Erythroblast (primary cell): ENCODE data around the gene ULK4.

Experiments
- DNase-seq, 2 experiments: peaks; one replicate each; lab custom pipeline; 2025; lab: John Stamatoyannopoulos, UW
- GATA1 ChIP-seq: IDR thresholded peaks from 2 replicates; pipeline ENCODE4 v1.6.1; 2011; ENCODE audit warnings: low read depth, mild to moderate bottlenecking, control low read depth, low read length, moderate library complexity
- POLR2A ChIP-seq: IDR thresholded peaks from 2 replicates; pipeline ENCODE4 v1.6.1; 2011; ENCODE audit warnings: mild to moderate bottlenecking, low read length

ULK4 gene

DNA sequence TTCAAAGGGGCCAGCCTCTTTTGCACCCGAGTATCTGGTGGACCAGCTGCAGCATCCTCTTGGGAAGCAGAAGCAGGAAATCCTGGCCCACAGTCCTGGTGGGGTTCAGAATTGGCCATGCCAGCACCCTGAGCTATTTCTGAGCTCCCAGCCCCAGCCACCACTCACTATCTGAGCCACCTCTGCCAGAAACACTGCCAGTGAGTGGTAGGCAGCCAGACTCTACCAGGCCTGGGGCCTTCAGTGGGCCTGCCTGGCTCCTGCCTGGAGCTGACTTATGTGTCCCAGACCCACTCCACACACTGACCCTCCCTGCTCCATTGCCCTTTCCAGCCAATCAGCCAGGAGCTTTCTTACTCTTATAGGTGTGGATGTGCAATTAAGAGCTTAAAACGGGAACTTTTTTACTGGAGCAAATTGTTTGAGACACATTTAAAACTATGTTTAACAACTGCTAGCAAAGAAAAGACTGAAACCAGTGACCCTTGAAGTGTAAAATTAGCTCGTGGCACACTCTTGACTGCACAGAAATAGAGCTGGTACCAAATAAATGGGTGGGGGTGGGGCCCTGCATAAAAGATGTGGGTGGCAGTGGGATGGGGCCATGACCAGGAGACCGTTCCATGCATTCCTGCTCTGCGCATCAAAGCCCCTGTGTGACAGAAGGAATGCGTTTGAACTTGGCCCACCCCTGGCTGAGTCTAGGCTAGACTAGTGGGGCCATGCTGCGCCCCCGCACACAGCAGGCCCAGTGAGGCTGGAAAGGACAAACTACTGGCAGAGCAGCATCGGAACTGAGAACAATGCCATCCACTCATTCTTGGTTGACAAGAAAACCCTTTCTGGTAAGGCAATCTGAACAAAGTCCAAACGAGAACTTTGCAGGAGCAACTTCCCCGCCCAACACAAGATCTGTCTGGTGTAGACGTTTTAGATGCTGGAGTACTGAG is 714.6 kb downstream of the ULK4 start:
- TF ChIP-seq GATA1: no peak
- TF ChIP-seq POLR2A: no peak

DNA sequence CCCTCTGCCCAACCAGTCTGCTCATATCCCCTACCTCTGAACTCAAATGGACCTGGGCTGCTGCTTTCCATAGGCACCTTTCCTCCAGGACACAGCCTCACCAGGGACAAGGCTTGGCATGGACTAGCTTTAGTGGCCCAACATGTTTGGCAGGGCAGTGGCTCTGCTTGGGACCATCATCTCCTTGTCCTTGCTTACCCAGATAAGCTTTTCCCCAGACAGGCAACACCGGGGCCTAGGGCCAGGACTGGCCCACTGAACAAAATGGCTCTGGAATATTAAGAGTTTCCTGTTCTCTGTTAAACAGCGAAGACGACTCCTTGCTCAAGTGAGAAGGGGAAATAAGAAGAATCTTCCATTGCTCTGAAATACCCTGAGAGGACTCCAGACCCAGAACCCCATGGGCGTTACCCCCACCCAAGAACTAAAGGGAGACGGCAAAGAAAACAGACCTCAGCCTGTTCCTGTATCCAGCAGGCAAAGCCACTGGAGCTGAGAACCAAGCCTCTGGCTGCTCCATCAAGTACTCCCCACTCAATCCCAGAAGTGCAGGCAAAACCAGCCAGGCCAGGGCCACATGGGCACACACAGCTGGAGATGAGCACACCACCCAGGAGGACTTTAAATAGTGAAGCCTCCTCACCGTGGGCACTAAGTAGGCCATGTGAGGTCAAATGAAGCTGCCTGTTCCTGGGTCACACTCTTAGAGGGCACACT is 717.1 kb downstream of the ULK4 start:
- TF ChIP-seq GATA1 (no peak), POLR2A (no peak)
- DNase-seq: no peak

More for the DNA sequence above, 714.6 kb downstream of the ULK4 start:
- no peak for DNase-seq

DNA sequence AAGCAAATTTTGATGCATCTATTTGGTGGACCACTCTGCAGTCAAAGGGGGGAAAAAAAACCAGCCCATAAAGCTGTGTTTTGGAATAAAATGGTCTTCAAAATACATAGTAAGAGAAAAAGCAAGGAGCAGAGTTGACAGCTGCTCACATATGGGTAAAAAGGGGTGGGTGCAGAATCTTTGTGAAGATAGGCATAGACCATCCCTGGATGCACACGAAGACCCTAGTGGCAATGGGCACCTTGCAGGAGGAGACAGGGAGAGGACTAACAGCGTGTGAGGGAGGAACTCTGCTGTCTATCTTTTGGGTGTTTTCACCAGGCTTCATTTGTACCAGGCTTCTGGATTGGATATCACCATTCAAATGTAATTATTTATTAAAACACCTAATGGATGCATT is 718.7 kb downstream of the ULK4 start:
- DNase-seq: no peak
- TF ChIP-seq GATA1: no peak
- no peak for TF ChIP-seq POLR2A

DNA sequence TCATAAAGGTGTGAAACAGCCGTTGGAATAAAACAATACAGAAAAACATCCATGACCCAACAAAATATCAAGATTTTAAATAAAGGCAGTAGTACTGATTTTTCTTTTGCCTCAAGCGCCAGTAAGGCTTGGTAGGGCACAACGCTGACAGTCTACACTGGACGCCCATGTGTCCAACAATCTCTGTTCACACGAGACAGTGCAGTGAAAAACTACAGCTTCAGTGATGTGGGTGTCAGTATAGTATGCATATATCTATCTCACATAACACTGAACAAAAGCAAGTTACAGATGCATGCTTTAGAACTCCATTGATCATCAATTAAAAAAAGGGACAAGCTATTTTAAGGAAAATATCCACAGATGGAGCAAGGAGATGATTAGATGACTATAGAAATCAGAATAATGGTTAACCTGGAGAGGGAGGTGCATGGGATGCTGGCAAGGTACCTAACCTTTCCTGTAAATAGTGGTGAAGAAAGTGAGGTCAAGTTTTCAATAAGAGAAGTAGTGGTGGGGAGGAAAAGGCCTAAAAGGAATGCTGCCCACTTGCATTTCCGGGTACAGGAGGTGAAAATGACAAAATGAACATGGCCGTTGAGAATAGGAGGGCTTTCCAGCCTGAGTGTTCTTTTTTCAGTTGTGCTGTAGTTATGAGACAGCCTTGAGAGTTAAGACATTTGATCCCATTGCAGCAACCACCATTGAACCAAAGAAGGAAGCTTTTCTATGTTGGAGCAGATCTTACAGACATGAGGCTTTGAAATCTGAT is 719.9 kb downstream of the ULK4 start:
- DNase-seq: no peak
- TF ChIP-seq GATA1 (no peak), POLR2A (no peak)

DNA sequence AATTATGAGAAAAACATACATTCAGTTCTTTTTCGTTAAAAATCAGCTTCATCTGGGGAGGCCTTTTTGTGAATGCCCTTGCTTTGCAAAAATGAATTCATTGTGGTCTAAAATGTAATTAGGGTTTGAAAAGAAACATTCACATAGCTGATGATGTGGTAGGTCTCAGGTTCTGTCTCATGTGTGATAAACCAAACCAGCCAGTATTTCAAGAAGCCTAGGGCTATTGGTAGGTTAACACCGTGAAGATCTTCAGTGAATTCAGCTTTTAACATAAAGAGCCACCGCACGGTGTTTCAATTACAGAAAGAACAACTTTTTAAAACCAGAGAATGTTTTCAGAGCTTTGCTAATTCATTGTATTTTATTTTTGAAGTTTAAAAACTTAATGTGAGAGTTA is 720.7 kb downstream of the ULK4 start:
- TF ChIP-seq GATA1 (no peak), POLR2A (no peak)
- DNase-seq: no peak

DNA sequence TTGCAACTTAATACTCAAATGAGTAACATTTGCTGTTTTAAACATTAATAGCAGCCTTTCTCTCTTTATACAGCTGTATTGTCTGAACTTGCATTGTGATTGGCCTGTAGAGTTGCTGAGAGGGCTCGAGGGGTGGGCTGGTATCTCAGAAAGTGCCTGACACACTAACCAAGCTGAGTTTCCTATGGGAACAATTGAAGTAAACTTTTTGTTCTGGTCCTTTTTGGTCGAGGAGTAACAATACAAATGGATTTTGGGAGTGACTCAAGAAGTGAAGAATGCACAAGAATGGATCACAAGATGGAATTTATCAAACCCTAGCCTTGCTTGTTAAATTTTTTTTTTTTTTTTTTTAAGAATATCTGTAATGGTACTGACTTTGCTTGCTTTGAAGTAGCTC is 722.3 kb downstream of the ULK4 start:
- no peak for DNase-seq
- TF ChIP-seq POLR2A (no peak), GATA1 (no peak)

DNA sequence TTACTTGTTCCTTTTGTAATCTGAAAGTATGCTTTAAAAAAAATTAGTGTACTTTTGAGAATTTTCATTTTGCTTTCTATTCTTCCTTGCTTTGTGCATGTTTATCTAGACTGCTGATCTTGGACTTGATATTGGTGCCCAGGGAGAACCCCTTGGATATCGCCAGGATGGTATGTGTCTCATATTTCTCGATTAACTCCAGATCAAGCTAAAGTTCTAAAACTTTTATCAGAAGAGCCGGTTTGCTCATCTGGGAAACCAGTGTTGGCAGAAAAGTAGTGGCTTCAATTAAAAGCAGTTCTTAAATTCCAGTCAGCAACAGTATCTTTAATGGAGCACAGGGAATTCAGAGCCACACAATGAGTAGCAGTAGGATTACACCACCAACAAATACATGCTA is 724.0 kb downstream of the ULK4 start:
- TF ChIP-seq POLR2A (no peak), GATA1 (no peak)
- DNase-seq: no peak

DNA sequence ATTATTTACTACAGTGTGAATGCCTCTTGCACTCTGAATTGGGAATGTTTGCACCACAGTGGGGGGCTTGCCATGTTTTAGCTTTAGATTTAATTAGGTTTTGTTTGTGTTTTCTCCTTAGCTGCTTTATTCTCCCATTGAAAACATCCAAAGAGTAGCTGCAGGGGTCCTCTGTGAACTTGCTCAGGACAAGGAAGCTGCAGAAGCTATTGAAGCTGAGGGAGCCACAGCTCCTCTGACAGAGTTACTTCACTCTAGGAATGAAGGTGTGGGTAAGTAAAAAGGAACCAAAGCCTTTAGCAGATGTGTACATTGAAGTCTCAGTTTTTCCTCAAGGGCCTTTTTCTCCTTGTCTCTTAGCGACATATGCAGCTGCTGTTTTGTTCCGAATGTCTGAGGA is 725.7 kb downstream of the ULK4 start:
- TF ChIP-seq GATA1 (no peak), POLR2A (no peak)
- DNase-seq: no peak

DNA sequence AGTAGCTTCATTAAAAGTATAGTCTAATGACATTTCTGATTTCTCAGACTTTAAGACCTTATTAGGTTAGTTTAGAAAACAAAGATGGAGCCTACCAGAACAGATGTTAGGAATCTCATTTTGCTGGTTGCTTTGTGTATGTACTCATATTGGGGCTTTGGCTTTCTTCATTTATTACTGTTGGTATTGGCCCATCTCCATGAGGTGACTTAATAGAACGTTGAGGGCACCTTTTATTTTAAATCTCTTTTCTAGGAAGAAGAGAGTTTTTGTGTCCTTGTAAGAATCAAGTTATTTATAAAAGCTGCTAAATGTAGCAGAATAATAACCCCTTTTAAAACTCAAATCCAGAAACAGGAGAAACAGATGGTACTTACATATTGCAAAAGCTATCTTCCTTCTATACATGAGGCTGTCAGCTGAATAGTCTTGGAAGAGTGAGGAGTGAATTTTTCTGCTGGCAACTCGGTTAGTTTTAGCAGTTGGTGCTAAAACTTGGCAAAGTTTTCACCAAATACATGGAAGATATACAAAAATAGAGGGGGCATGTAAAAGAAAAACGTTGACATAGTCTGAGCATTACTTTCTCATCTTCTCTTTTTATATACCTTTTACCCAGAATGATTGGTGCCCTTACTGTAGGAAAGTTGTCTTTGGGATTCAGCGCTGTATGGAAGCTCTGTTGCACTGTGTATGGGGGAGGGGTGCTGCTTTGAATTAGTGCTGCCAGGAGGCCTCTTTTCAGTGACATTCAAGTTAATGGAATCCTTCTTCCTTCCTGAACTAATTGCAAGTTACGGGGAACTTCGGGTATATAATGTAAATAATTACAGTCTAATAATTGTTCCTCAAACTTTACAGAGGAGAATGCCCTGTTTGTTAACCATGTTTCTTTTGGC is 726.8 kb downstream of the ULK4 start:
- DNase-seq: no peak
- TF ChIP-seq GATA1 (no peak), POLR2A (no peak)

DNA sequence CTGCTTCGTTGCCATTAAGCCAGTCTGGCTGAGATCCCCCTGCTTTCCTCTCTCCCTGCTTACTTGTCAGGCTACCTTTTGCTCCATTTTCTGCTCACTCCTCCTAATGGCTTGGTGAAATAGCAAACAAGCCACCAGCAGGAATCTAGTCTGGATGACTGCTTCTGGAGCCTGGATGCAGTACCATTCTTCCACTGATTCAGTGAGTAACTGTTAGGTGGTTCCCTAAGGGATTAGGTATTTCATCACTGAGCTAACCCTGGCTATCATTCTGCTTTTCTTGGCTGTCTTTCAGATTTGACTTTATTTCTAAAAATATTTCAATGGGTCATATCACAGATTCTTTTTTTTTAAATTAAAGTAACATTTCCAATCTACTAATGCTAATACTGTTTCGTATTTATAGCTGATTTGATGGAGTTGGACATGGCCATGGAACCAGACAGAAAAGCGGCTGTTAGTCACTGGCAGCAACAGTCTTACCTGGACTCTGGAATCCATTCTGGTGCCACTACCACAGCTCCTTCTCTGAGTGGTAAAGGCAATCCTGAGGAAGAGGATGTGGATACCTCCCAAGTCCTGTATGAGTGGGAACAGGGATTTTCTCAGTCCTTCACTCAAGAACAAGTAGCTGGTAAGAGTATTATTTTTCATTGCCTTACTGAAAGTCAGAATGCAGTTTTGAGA is 737.6 kb downstream of the ULK4 start:
- DNase-seq: no peak
- TF ChIP-seq GATA1 (no peak), POLR2A (no peak)

DNA sequence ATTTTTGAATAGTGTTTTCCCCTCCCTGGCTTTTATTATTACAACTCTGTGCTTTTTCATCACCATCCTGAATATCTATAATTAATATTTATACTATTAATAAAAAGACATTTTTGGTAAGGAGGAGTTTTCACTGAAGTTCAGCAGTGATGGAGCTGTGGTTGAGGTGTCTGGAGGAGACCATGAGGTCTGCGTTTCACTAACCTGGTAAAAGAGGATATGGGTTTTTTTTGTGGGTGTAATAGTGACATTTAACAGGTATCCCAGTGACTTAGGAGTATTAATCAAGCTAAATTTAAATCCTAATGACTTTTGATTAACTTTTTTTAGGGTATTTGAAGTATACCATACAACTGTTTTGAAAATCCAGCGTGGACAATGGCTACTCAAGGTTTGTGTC is 738.2 kb downstream of the ULK4 start:
- no peak for DNase-seq

DNA sequence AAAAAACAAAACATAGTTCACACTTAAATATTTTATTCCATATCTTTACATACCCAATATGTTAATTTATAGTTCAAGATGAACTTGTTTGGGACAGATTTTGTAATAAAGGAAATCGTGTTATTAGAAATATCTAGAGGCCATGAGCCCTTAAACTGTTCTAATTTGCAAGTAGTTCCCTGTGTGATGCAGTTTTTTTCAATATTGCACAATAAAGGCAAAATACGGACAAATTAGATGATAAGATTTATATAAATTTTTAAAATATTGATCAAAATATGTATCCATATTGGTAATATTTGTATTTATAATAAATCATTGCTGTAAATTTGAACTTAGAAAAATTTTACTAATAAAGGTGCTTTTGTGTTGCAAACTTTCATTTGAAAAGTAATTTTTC is 738.8 kb downstream of the ULK4 start:
- DNase-seq: no peak
- TF ChIP-seq GATA1: no peak
- TF ChIP-seq POLR2A: no peak

More for the DNA sequence above, 738.2 kb downstream of the ULK4 start:
- TF ChIP-seq POLR2A: no peak
